Fibroblast of lung (primary cell): ENCODE data around the gene HAVCR2. TPM values are rescaled to one million over a fixed set of nuclear protein-coding genes. Genes with fewer than 3 reads are reported as not detected.
A peak's percentile ranks its signal among the peaks of the same experiment; 100 is the strongest.

Experiments
- DNase-seq, 2 donors: peaks; one replicate each; pipeline versions ENCODE4 v3.0.0 to v3.0.0-alpha.2; 2010; ENCODE audit warnings: low read depth in 2 of 2
- H2AFZ ChIP-seq: 2 replicates; pipeline ENCODE4 v1.5.1; 2012; ENCODE audit warnings: low read length, control low read depth, inconsistent platforms
- H3K27ac ChIP-seq: 2 replicates; pipeline ENCODE4 v1.5.1; 2011; ENCODE audit warnings: low read length, control low read depth; ENCODE audit not compliant: insufficient read depth
- H3K27me3 ChIP-seq: 2 replicates; pipeline ENCODE4 v1.5.1; 2011; ENCODE audit warnings: mild to moderate bottlenecking, low read length; ENCODE audit not compliant: control insufficient read depth, insufficient read depth
- H3K36me3 ChIP-seq: 2 replicates; pipeline ENCODE4 v1.5.1; 2011; ENCODE audit warnings: low read length; ENCODE audit not compliant: control insufficient read depth, insufficient read depth
- H3K4me1 ChIP-seq: 2 replicates; pipeline ENCODE4 v1.5.1; 2011; ENCODE audit warnings: low read length; ENCODE audit not compliant: control insufficient read depth, insufficient read depth; ENCODE audit errors: extremely low read depth
- H3K4me2 ChIP-seq: 2 replicates; pipeline ENCODE4 v1.5.1; 2011; ENCODE audit warnings: low read length, control low read depth; ENCODE audit not compliant: insufficient read depth; ENCODE audit errors: extremely low read depth
- H3K4me3 ChIP-seq, 4 experiments: fragments of 200-600 bp in 1 of 4; sonication (generic) in 1 of 4; replicated peaks in 1 of 4; 2 replicates each; pipeline ENCODE4 v1.5.1; 2011 to 2016; ENCODE audit warnings: low read length in 4 of 4, low read depth in 3 of 4, mild to moderate bottlenecking in 3 of 4, control low read depth in 2 of 4, inconsistent platforms in 1 of 4, mixed read lengths in 1 of 4; ENCODE audit not compliant: insufficient read depth in 1 of 4; ENCODE audit errors: control extremely low read depth in 1 of 4
- H3K79me2 ChIP-seq: 2 replicates; pipeline ENCODE4 v1.5.1; 2012; ENCODE audit warnings: mild to moderate bottlenecking, low read length, inconsistent platforms; ENCODE audit not compliant: control insufficient read depth, insufficient read depth
- H3K9ac ChIP-seq: 2 replicates; pipeline ENCODE4 v1.5.1; 2011; ENCODE audit warnings: mild to moderate bottlenecking, low read length, control low read depth; ENCODE audit not compliant: insufficient read depth
- H3K9me3 ChIP-seq: 2 replicates; pipeline ENCODE4 v1.5.1; 2012; ENCODE audit warnings: low read depth, low read length; ENCODE audit not compliant: control insufficient read depth, insufficient read depth
- H4K20me1 ChIP-seq: 2 replicates; pipeline ENCODE4 v1.5.1; 2011; ENCODE audit warnings: low read length; ENCODE audit not compliant: control insufficient read depth, insufficient read depth; ENCODE audit errors: extremely low read depth
- EZH2 ChIP-seq: IDR thresholded peaks from 2 replicates; pipeline ENCODE4 v1.5.1; 2012; ENCODE audit warnings: low read length, control low read depth, mild to moderate bottlenecking; ENCODE audit errors: missing control alignments
- polyA plus RNA-seq, 2 donors: library from polyadenylated mRNA; depleted of rRNA in 1 of 2; stranded (reverse) in 1 of 2; unstranded in 1 of 2; fragments of >200 nt; gene quantifications; 2 replicates each; pipeline ENCODE4 v1.2.1, GENCODE V29; 2011 to 2012; ENCODE audit warnings: missing spikeins in 1 of 2
- total RNA-seq: library from RNA; depleted of rRNA; stranded (reverse); fragments of >200 nt; gene quantifications from 2 replicates; pipeline ENCODE4 v1.2.1, GENCODE V29; 2014
- TF ChIP-seq, protein P1 (sequence below), 2 donors: IDR thresholded peaks in 1 of 2; conservative IDR thresholded peaks in 1 of 2; 1 replicate in 1 of 2; 2 replicates in 1 of 2; pipeline ENCODE4 v1.5.1; 2011 to 2012; ENCODE audit warnings: low read length in 2 of 2, control low read depth in 1 of 2, inconsistent platforms in 1 of 2, low read depth in 1 of 2, mild to moderate bottlenecking in 1 of 2

HAVCR2 gene
- total and polyA plus RNA-seq, 2 donors (not counting 1 experiment from before 2014, with no cell fraction given): 0.56 to 2.5 TPM

DNA sequence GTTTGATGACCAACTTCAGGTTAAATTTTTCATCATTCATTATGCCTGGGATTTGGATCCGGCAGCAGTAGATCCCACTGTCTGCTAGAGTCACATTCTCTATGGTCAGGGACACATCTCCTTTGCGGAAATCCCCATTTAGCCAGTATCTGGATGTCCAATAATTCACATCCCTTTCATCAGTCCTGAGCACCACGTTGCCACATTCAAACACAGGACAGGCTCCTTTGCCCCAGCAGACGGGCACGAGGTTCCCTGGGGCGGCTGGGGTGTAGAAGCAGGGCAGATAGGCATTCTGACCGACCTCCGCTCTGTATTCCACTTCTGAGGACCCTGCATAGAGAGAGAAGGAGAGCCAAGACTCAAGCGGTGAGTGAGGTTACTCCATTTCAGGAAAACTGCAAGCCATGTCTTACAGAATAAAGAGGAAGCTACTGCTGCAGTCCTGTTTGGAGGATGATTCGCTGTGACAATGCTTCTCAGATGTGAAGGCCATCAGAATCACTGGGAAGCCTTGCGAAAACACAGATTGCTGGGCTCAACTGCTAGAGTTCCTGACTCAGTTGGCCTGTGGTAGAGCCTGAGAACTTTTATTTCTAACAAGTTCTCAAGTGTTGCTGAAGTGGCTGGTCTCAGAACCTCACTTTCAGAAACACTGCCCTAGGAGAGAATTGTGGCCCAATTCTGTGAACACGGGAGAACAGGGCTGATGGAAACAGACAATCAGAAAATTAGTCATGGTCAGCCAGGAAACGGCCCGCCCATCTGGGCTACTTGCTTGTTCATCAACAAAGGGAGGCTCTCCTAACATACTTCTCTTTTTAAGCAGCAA lies 2.0 kb downstream of the HAVCR2 start:
- Histone ChIP-seq H3K27ac (no peak overlapping the region), H3K9ac (no peak overlapping the region), H3K9me3 (no peaks in the 10 kb centered on the region), H2AFZ (peak overlapping the region; percentile 7), H3K36me3 (no peaks in the 10 kb centered on the region), H3K79me2 (no peaks in the 10 kb centered on the region), H3K27me3 (no peaks in the 10 kb centered on the region), H3K4me1 (no peaks in the 10 kb centered on the region), H4K20me1 (no peaks in the 10 kb centered on the region), H3K4me3 (no peak overlapping the region), H3K4me2 (no peak overlapping the region)
- DNase-seq: peak in 1 of 2 donors; percentile 20
- TF ChIP-seq EZH2: no peak
- TF ChIP-seq, protein P1, sequence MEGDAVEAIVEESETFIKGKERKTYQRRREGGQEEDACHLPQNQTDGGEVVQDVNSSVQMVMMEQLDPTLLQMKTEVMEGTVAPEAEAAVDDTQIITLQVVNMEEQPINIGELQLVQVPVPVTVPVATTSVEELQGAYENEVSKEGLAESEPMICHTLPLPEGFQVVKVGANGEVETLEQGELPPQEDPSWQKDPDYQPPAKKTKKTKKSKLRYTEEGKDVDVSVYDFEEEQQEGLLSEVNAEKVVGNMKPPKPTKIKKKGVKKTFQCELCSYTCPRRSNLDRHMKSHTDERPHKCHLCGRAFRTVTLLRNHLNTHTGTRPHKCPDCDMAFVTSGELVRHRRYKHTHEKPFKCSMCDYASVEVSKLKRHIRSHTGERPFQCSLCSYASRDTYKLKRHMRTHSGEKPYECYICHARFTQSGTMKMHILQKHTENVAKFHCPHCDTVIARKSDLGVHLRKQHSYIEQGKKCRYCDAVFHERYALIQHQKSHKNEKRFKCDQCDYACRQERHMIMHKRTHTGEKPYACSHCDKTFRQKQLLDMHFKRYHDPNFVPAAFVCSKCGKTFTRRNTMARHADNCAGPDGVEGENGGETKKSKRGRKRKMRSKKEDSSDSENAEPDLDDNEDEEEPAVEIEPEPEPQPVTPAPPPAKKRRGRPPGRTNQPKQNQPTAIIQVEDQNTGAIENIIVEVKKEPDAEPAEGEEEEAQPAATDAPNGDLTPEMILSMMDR (conservative IDR thresholded peaks at IDR 0.05 in 1 of 2, IDR thresholded peaks at IDR 0.05 in 1 of 2; ENCODE audit: low read depth in 1 of 2, low read length in 2 of 2): no peak

DNA sequence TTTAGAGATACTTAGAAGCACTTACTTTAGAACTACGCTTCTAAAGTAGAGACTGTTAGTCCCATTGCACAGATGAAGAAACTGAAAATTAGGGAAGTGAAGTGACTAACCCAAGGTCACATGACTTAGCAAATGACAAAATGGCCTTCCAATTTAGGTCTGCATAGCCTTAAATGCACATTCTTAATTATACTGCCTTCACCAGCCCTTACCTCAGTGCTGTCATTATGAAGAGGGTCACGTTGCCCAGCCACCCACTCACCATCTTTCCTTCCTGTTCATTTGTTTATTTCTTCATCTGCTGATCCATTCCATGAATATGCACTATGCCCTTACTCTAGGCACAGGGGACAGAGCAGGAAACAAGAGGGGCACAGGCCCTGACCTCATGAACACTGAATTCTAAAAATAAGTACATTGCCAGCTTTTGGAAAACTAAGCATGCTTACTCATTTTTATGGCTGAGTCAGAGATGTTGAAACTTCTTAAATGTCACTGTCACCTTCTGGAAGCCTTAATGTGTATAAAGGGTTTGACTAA lies 8.6 kb downstream of the HAVCR2 start:
- Histone ChIP-seq H3K4me3 (no peak overlapping the region), H3K36me3 (no peaks in the 10 kb centered on the region), H2AFZ (peak overlapping the region; percentile 8), H3K4me2 (peak overlapping the region; percentile 37), H3K9ac (no peak overlapping the region), H3K79me2 (no peaks in the 10 kb centered on the region), H3K9me3 (no peaks in the 10 kb centered on the region), H4K20me1 (no peaks in the 10 kb centered on the region), H3K4me1 (peaks cover 2% of the 10 kb centered on the region), H3K27ac (peak overlapping the region; percentile 63), H3K27me3 (no peaks in the 10 kb centered on the region)
- TF ChIP-seq, protein P1 (conservative IDR thresholded peaks at IDR 0.05 in 1 of 2, IDR thresholded peaks at IDR 0.05 in 1 of 2; ENCODE audit: low read depth in 1 of 2, low read length in 2 of 2): no peak
- TF ChIP-seq EZH2: no peak
- peak; percentile 42 to 91 for DNase-seq

DNA sequence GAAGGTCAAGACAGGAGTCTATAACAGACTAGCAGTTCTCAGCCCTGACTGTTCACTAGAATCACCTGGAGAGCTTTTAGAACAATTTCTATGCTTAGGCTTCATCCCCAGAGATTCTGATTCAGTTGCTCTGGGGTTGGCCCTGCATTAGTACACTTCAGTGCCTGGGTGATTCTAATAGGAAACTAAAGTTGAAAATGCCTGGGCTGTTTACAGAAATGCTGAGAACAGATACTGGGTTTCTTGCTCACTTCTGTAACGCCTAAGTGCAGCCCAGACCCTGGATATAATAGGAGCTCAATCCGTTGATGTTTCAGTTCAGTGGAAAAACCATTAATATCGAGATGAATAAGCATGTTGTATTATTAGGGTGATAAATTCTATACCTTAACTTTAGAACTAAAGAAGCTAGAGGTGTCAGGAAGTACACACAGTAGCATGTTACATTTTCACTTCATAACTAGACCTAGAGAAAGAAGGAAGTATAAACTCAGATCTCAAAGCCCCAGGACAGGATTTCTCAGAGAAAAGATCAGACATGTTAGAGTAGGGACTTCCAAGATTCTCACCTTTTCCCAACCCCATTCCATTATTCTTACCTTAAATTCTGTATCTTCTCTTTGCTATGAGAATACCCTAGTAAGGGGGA lies 20.4 kb downstream of the HAVCR2 start:
- H3K4me2 ChIP-seq: no peak overlapping the region
- no peak overlapping the region for H3K4me3 ChIP-seq
- no peaks in the 10 kb centered on the region for H3K9me3 ChIP-seq
- DNase-seq: no peak
- no peaks in the 10 kb centered on the region for H3K4me1 ChIP-seq
- no peaks in the 10 kb centered on the region for H4K20me1 ChIP-seq
- H3K79me2 ChIP-seq: no peaks in the 10 kb centered on the region
- H3K9ac ChIP-seq: no peak overlapping the region
- TF ChIP-seq, protein P1 (conservative IDR thresholded peaks at IDR 0.05 in 1 of 2, IDR thresholded peaks at IDR 0.05 in 1 of 2; ENCODE audit: low read depth in 1 of 2, low read length in 2 of 2): no peak
- TF ChIP-seq EZH2: no peak
- H3K27me3 ChIP-seq: no peaks in the 10 kb centered on the region
- H3K27ac ChIP-seq: no peak overlapping the region
- H3K36me3 ChIP-seq: no peaks in the 10 kb centered on the region
- H2AFZ ChIP-seq: no peak overlapping the region
